OCI-LY1 (cell line): Measurements from ENCODE around the gene BHLHE40.

Experiments used
- EZH2 ChIP-seq: fragments of 200-600 bp; sonication (generic), shearing (Covaris generic); IDR thresholded peaks from 2 replicates; pipeline ENCODE4 v1.8.0; 2017; ENCODE audit warnings: borderline replicate concordance, mixed run types, mild to moderate bottlenecking, antibody characterized with exemption, low read length, moderate library complexity, mixed read lengths
- TF ChIP-seq, protein P1 (sequence below): fragments of 200-600 bp; sonication (generic), shearing (Covaris generic); IDR thresholded peaks from 2 replicates; pipeline ENCODE4 v1.5.1; 2017; ENCODE audit warnings: mild to moderate bottlenecking, antibody characterized with exemption, low read length, moderate library complexity, mixed read lengths

DNA sequence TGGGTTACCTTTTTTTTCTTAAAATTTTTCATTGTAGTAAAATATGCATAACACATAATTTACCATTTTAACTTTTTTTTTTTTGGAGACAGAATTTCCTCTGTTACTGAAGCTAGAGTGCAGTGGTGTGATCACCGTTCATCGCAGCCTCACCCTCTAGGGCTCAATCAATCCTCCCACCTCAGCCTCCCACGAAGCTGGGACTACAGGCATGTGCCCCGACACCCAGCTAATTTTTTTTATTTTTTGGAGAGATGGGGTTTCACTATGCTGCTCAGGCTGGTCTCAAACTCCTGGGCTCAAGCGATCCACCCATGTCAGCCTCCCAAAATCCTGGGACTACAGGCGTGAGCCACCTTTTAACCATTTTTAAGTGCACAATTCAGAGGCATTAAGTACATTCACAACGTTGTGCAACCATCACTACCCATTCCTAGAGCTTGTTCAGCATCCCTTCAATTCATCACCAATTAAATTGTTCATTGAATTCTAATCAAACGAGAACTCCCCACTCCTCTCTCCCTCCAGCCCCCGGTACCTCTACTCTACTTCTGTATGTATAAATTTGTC, 44.6 kb downstream of the BHLHE40 start:
- TF ChIP-seq, protein P1, sequence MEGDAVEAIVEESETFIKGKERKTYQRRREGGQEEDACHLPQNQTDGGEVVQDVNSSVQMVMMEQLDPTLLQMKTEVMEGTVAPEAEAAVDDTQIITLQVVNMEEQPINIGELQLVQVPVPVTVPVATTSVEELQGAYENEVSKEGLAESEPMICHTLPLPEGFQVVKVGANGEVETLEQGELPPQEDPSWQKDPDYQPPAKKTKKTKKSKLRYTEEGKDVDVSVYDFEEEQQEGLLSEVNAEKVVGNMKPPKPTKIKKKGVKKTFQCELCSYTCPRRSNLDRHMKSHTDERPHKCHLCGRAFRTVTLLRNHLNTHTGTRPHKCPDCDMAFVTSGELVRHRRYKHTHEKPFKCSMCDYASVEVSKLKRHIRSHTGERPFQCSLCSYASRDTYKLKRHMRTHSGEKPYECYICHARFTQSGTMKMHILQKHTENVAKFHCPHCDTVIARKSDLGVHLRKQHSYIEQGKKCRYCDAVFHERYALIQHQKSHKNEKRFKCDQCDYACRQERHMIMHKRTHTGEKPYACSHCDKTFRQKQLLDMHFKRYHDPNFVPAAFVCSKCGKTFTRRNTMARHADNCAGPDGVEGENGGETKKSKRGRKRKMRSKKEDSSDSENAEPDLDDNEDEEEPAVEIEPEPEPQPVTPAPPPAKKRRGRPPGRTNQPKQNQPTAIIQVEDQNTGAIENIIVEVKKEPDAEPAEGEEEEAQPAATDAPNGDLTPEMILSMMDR: no peak
- TF ChIP-seq EZH2: no peak
